Ammon's horn (tissue), 1 donor: ENCODE results near the gene TMED6.

Experiments
- DNase-seq: peaks from one replicate; pipeline ENCODE4 v3.0.0-alpha.2; 2016; ENCODE audit warnings: low spot score

The TMED6 gene

DNA sequence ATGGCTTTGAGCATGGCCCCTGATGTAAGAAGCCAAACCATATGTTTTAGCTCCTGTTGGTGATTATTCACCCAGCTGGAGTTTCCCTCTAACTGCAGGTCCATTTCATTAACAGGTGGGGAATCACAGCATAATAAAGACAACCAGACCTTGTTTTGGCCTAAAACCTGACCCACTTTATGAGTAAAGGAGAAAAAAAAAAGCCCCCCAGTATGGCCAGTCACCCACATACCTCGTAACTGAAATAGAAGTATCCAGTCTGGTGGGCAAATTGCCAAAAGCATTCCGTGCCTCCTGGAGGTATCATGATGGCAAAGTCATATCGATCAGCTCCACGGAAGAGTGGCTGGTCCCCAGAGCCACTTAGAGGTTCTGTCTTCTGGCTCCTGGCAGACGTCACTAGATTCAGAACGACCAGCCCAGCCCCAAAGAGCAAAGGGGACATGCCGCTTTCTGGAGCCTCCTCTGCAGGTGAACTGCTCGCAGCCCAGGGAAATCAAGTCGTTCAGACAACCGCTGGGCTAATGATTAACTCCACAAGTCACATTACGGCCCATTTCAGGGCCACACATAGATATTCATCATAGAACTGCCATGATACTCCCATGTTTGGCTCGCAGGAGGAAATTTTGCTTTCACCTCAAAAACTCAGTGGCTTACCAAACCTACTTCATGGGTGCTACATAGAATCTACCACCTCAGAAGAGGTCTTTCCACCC lies at the start of gene TMED6:
Gene TMED6, minus strand, starts transcription at position 478 of the 719 bp plus-strand sequence. Its CDS starts 33 bp downstream, at position 445.
- DNase-seq: no peak

DNA sequence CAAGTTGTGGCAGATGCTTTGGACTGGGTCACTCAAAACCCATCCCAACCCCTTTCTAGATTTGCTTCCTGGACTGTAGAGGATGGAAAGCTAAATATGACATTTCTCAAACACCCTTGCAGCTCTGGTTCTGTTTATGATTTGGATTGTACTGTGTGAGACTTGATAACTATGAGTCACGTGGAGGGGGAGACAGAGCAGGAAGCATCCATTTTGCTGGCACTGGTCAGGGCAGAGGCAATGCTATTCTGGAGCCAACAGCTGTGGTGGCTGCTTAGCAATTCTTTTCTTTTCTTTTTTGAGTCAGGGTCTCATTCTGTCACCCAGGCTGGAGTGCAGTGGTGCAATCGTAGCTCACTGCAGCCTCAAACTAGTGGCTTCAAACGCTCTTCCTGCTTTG lies 47.8 kb upstream of the TMED6 start:
- no peak for DNase-seq

DNA sequence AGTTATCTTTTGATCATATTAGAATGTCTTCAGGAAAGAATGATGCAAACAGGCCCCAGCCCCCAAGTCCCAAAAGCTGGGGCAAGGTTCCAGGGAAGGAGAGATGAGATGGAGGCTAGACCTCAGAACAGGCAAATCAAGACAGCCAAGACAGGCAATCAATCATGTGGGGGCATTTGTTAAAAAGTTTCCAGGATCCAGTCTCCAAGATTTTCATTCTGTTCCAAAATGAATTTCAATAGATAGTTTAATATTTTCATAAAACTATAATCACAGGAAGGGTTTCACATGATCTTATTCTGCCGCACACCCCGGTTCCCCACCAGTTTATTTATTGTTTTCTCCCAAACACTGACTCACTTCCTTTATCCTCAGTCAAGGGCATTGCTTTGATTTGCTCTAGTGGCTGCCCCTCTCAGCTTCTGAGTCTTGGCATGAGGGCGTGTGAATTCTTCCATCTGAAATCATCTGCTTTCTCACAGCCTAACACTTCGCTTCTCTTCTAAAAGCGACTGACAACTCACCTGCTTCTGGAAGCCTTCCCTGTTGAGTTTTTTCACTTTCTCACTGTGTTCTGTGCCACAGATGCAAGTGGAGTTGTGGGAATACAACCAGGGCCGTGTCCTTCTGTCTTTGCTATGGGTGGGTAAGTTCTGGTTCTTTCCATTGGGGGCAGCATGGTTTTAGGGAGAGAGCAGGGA lies 46.4 kb upstream of the TMED6 start:
- DNase-seq: peak; percentile 87

DNA sequence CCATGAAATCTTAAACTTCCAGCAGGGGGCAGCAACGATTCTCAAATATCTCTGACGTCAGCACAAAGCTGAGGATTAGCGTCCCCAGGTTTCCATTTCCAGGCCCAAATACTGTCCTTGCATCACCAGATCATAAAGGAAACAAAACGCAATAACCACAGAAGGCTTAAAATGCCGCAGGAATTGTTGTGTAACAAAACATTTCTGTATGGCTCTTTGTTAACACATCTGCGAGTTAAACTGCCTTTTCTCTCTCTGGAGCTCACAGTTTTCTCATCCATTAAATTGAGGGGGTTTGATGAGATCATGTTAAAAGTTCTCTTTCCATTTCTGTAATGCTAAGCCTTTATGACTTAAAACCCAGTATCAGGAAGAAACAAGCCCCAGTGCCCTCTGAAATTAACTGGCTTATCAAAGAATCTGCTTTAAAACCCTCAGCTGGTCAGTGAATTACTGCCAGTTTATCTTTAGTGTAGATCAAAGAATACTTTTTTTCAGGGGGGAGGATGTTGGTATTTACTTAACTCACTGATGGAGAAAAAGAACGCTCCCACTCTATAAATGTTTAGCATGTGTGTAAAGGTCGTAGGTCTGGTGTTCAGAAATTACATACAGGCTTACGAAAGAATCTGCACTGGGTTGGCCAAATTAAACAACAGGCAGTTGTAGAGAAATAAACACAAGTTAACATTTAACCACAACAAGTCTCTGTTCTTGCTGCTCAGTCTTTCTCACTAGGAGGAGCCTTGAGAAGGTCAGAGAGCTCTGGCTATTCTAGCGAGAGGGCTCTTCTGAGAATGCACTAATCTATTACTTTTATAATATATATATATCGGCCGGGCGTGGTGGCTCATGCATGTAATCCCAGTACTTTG lies 44.8 kb upstream of the TMED6 start:
- peak; percentile 81 for DNase-seq

DNA sequence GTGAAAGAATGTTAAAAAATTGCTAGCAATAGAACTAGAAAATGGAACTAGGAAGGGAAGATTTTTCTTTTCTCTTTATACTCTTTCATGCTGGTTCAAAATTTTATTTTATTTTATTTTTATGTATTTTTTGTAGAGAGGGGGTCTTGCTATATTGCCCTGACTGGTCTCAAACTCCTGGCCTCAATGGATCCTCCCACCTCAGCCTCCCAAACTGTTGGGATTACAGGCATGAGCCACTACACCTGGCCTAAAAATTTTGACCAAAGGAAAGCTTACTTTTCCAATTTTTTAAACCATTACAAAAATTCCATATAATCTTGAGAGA lies 44.2 kb upstream of the TMED6 start:
- DNase-seq: no peak

DNA sequence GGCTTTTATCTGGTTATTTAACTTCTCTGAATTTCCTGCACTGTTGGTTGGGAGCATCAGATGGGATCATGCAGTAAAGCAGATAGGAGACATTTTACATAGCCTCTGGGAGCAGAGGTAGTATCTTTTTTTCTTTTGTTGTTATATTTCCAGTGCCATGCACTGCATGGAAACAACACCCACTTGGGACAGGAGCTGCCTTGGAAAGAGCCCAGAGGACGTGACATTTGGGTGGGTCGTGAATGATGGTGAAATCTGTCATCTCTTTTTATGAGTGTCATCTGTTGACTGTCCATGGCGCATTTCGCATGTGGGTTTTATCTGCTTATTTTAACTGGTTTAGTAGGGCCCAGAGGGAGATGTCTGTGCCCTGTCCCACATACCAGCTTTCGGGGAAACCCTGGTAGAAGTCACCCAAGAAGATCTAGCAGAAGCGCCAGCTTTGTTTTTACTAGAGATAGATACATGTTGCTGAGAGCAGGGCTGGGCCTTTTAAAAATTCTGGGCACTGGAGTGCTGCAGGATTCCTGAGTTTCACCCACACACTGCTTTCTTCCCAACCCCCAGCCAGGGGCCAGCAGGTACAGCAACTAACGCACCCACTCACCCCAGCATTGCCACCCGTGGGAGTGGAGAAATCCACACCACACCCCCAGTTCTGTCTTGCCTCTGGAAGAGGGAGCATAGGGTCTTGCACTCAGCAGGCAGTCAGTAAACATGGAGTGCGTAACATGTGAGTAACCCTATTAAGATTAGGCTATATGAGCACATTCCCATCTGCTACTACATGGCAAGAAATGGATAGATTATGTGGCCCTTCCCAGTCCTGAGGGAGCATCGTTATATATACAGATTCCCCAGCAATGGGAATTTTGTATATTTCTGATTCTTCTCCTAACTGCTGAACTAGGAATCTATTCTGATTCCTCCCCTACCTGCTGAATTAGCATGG lies 42.6 kb upstream of the TMED6 start:
- no peak for DNase-seq

DNA sequence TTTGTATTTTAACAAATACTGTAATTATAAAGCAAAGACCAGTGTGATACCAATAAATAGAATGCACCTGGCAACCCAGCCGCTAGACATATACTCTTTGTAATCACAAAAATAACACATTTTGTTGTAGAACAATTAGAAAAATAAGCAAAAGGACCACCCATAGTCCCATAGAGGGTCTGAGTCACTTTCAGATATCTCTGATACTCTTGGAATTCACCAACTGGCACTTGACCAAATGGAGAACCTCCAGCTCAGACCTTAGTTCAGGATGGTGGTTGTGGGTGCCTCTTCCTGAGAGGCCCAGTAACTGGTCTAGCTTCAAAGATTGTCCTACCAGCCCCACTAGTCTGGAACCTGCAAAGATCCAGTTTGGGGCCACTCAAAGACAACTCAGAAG lies 35.0 kb upstream of the TMED6 start:
- DNase-seq: no peak

DNA sequence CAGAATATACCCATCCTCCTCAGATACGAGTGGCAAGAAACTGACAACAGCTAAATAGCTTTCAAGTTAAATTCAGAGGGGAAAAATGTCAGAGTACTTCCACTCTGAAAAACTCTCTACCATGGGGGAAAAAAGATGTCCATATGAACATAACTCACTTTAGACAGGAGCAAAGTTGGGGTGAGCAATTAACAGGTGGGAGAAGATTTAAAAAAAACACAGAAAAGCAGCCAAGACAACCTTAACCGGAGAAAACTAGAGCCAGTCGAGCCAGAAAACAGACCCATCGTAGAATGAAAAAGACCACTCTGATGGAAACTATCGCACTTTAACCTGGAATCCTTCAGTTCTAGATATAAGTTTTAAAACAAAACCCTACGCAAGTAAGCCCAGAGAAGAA lies 33.4 kb upstream of the TMED6 start:
- DNase-seq: no peak

DNA sequence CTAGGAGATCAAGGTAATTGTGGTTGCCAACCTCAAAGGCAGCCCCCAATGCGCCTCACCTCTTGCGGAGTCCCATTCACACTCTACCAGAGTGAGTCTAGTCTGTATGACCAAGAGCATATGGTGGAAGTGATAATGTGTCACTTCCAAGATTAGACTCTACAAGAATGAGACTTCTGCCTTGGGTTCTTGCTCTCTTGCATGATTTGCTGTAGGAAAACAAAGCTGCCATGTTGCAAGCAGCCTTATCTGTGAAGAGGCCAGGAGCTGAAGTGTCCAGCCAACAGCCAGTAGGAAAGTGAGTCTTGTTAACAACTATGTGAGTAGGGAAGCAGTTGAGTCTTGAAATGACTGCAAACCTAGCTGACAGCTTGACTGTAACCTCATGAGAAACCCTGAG lies 30.8 kb upstream of the TMED6 start:
- no peak for DNase-seq

DNA sequence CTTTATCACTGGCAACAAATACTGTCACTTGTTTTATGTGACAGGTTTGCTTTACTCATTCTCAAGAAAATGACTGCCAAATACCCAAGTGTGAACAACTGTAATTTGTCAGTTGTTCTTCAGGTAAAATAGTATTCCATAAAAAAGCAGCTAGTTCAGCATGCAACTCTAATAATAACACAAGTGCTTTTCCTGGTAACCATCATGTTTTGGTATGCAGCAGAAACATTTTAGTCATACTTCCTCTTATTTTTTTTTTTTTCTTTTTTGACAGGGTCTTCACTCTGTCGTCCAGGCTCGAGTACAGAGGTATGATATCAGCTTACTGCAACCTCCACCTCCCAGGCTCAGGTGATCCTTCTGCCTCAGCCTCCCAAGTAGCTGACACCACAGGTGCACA lies 29.6 kb upstream of the TMED6 start:
- no peak for DNase-seq

DNA sequence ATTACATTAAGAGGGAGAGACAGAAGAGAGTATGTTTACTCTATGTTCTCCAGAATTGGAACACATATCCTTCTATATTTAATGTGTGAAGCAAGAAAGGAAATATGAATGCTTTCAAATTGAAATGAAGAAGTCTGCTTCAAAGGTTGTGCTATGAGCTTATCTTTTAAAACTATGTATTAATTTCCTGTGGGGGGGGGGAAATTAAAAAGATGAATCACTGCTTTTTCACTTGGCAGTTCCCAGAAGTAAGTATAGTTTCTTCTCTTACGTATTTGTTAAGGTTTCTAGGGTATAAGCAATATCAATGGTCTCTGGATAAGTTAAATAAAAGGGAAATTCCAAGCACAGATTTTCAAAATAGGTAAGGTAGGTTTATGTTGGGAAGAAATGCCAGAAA lies 27.2 kb upstream of the TMED6 start:
- DNase-seq: no peak

DNA sequence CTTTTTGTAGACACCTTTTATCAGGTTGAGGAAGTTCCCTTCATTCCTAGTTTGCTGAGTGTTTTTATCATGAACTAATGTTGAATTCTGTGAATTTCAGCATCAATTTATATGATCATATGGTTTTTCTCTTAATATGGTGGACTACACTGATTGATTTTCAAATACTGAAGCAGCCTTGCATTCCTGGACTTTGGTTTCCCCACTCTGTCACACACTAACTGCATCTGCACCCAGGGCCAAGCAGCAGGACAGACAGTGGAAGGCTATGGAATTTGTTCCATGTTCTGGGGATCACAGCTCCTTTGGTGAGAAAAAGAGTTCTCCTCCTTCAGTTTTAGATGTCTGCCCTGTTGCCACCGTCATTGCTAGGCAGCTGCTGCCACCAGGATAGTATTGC lies 26.4 kb upstream of the TMED6 start:
- no peak for DNase-seq

DNA sequence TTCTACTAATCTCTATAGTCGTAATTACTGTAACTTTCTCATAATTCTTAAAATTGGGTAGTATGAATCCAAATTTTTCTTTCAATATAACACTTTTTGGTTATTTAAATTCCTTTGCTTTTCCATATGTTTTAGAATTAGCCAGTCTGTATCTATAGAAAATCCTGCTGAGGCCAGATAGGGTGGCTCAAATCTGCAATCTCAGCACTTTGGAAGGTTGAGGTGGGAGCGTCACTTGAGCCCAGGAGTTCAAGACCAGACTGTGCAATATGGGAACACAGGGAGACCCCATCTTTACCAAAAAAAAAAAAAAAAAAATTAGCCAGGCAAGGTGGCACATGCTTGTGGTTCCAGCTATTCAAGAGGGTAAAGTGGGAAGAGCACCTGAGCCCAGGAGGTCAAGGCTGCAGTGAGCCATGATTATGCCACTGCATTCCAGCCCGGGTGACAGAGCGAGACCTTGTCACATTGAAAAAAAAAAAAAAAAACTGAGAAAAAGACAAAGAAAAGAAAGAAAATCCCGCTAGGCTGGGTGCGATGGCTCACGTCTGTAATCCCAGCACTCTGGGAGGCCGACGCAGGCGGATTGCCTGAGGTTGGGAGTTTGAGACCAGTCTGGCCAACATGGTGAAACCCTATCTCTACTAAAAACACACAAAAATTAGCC lies 24.9 kb upstream of the TMED6 start:
- no peak for DNase-seq

DNA sequence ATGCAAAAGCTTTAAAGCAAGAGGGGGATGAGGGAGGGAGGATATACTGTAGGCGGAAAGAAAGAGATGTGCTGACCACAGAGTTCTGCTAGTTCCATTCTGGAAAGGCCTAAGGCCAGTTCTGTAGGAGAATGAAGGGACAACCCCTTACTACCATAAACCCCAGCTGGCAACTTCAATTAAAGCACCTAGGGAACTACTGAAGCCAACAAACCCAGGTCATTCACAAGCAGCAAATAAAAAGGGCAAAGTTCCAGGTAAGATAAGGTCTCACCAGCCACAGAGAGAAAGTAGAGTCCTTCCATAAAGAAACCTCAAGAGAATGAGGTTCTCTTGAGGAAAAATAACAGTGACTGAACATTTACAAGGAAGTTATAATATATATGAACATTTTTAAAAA lies 21.4 kb upstream of the TMED6 start:
- DNase-seq: no peak

DNA sequence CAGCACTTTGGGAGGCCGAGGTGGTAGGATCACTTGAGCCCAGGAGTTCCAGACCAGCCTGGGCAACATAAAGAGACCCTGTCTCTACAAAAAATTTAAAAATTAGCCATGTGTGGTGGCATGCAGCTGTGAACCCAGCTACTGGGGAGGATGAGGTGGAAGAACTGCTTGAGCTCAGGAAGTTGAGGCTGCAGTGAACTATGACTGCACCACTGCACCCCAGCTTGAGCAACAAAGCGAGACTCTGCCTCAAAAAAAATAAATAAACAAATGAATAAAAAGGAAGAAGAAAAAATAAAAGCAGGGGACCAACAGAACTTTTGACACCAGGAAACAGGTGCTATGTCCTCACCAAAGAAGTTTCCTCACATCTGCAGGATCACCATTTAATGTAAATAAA lies 20.0 kb upstream of the TMED6 start:
- no peak for DNase-seq

DNA sequence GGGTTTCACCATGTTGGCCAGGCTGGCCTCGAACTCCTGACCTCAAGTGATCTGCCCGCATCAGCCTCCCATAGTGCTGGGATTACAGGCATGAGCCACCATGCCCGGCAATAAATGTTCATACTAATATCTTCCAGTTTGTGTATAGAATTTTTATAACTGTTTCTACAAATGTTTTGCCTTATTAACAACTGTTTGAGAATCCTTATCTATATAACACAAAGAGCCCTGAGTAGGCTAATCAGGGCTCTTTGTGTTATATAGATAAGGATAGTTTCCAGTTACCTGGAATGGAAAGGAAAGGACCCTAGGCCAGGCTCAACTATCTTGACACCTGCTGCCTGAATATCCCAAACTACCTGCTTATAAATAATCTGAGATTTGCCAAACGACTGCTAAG lies 17.3 kb upstream of the TMED6 start:
- DNase-seq: no peak

DNA sequence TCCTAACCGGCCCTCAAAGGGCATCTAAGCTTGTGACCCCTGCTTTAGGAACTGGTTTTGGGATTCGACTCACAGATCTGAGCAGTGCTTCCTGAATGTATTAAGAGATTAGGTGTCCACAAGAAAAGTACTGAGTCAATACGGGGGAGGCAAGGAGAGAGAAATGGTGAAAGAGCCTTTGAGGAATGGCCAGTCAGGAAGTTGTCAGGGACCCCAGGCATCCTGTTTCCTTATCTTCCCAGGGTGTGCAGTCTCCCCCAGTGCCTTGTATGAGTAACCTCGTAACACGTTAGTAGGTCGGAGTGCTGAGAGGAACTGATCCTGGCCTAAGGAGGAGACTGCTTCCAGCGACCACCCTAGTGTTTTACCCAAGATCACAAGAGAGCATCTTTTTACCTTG lies 16.4 kb upstream of the TMED6 start:
- DNase-seq: no peak

DNA sequence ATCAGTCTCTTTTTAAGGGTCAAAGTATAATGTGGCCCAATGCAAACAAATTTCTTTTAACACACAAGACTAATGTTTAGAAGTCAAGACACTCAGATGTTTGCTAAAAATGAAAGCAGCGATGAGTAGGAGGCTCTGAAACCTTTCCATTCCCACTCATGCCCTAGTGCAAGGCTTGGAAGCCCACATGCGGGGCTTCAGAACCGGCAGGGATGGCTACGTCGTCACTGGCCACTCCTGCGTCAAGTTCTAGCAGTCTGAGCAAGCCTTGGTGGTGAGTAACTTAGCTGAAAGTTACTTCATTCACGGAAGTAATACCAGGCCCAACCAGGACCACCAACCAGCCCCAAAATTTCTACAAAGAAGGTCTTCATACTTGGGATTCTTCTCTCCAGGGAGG lies 14.8 kb upstream of the TMED6 start:
- no peak for DNase-seq

DNA sequence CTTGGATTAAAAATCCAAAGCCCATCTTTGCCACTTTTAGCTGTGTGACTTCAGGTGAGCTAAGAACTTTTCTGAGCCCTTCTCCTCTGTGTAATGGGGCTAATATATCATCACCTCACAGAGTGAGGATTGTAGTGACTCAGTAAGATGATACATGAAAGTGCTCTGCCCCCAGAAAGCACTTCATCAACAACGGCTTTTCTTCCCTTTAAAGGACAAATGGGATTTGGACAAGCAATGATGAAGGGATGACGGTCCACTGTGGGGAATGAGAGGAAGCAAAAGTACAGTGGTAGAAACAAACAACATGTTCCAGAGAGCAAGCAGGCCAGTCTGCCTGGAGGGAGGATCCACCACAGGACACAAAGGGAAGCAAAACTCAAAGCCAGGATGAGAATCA lies 14.3 kb upstream of the TMED6 start:
- DNase-seq: no peak

DNA sequence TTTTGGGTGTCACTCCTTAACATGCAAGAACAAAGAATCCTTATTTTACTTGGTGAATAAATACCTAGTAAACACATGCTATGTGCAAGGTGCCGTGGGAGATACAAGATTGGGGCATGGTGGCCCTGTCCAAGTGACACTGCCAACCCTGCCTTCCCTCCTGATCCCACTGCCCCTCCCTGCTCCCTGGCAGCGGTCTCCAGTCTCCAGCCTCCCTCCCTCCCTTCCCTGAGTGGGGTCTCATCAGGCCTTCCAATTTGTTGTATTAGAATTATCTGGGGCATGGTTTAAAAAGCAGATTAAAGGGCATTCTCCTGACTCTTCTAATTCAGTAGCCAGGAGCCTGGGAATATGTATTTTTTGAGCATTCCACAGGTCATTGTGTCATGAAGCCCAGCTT lies 12.5 kb upstream of the TMED6 start:
- DNase-seq: no peak

DNA sequence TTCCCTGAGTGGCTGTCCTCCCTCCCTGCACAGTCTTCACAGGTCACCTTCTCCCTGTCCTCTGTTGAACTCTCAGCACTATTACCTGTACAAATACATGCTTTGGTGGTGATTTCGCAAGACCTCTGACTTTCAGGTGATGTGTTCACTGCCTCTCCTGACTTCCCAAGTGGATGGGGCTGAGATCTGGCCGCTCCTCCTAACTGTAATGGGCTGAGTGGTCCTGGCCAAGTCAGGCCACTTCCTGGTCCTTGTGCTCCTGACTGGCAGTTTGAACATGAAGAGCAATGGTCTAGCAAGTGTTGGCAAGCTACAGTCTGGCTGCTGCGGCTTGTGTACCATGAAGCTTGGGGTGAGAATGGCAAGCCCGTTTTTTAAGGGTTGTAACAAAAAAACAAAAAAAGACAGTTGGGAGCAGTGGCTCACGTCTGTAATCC lies 11.7 kb upstream of the TMED6 start:
- no peak for DNase-seq
